ENCODE results near the gene KCNH2.

The KCNH2 gene

GRCh38 chr7:150955519-150956394, 22.4 kb downstream of the KCNH2 start:
- no peak overlapping the region for H3K4me3 Mint-ChIP-seq
- peak overlapping the region; percentile 59 for H3K27ac Mint-ChIP-seq
- no peaks in the 10 kb centered on the region for H3K9me3 Mint-ChIP-seq
- H3K36me3 Mint-ChIP-seq, result peaks cover 7% of the 10 kb centered on the region
- peaks cover 24% of the 10 kb centered on the region for H3K27me3 Mint-ChIP-seq
- H3K4me1 Mint-ChIP-seq, result peaks cover 23% of the 10 kb centered on the region

GRCh38 chr7:150954986-150955518, 23.1 kb downstream of the KCNH2 start:
- H3K27me3 Mint-ChIP-seq, result peaks cover 20% of the 10 kb centered on the region
- no peaks in the 10 kb centered on the region for H3K9me3 Mint-ChIP-seq
- peaks cover 7% of the 10 kb centered on the region for H3K36me3 Mint-ChIP-seq
- H3K27ac Mint-ChIP-seq, result no peak overlapping the region
- no peak overlapping the region for H3K4me3 Mint-ChIP-seq
- peaks cover 18% of the 10 kb centered on the region for H3K4me1 Mint-ChIP-seq

- no peak overlapping the region for H3K4me3 Mint-ChIP-seq
- no peak overlapping the region for H3K27ac Mint-ChIP-seq
- H3K4me1 Mint-ChIP-seq, result peaks cover 11% of the 10 kb centered on the region
- peaks cover 17% of the 10 kb centered on the region for H3K27me3 Mint-ChIP-seq
- H3K9me3 Mint-ChIP-seq, result no peaks in the 10 kb centered on the region
- peaks cover 5% of the 10 kb centered on the region for H3K36me3 Mint-ChIP-seq
Measured at GRCh38 chr7:150954201-150954985, 23.7 kb downstream of the KCNH2 start.

GRCh38 chr7:150953061-150953997, 24.8 kb downstream of the KCNH2 start:
- Mint-ChIP-seq H3K4me1 (peaks cover 4% of the 10 kb centered on the region), H3K4me3 (no peak overlapping the region), H3K36me3 (peaks cover 5% of the 10 kb centered on the region), H3K27ac (no peak overlapping the region), H3K9me3 (no peaks in the 10 kb centered on the region), H3K27me3 (peaks cover 10% of the 10 kb centered on the region)

- Mint-ChIP-seq H3K9me3 (no peaks in the 10 kb centered on the region), H3K4me3 (no peak overlapping the region), H3K36me3 (peaks cover 5% of the 10 kb centered on the region), H3K27me3 (peaks cover 10% of the 10 kb centered on the region), H3K27ac (no peak overlapping the region), H3K4me1 (peaks cover 3% of the 10 kb centered on the region)
Measured at GRCh38 chr7:150952331-150953050, 25.6 kb downstream of the KCNH2 start.

- H3K27me3 Mint-ChIP-seq, result peaks cover 2% of the 10 kb centered on the region
- H3K9me3 Mint-ChIP-seq, result no peaks in the 10 kb centered on the region
- H3K36me3 Mint-ChIP-seq, result no peaks in the 10 kb centered on the region
- no peak overlapping the region for H3K4me3 Mint-ChIP-seq
- no peak overlapping the region for H3K27ac Mint-ChIP-seq
- H3K4me1 Mint-ChIP-seq, result no peaks in the 10 kb centered on the region
Measured at GRCh38 chr7:150951521-150951920, 26.6 kb downstream of the KCNH2 start.

- H3K36me3 Mint-ChIP-seq, result no peaks in the 10 kb centered on the region
- H3K27ac Mint-ChIP-seq, result no peak overlapping the region
- H3K4me1 Mint-ChIP-seq, result no peaks in the 10 kb centered on the region
- H3K27me3 Mint-ChIP-seq, result peaks cover 2% of the 10 kb centered on the region
- H3K9me3 Mint-ChIP-seq, result no peaks in the 10 kb centered on the region
- no peak overlapping the region for H3K4me3 Mint-ChIP-seq
Measured at GRCh38 chr7:150951181-150951520, 27.0 kb downstream of the KCNH2 start.

GRCh38 chr7:150950496-150951180, 27.5 kb downstream of the KCNH2 start:
- Mint-ChIP-seq H3K4me1 (no peaks in the 10 kb centered on the region), H3K4me3 (no peak overlapping the region), H3K27me3 (no peaks in the 10 kb centered on the region), H3K9me3 (no peaks in the 10 kb centered on the region), H3K27ac (no peak overlapping the region), H3K36me3 (no peaks in the 10 kb centered on the region)

GRCh38 chr7:150949971-150950491, 28.1 kb downstream of the KCNH2 start:
- H3K4me1 Mint-ChIP-seq, result no peaks in the 10 kb centered on the region
- H3K36me3 Mint-ChIP-seq, result no peaks in the 10 kb centered on the region
- no peak overlapping the region for H3K4me3 Mint-ChIP-seq
- H3K27me3 Mint-ChIP-seq, result no peaks in the 10 kb centered on the region
- no peaks in the 10 kb centered on the region for H3K9me3 Mint-ChIP-seq
- no peak overlapping the region for H3K27ac Mint-ChIP-seq

GRCh38 chr7:150949564-150949963, 28.6 kb downstream of the KCNH2 start:
- no peaks in the 10 kb centered on the region for H3K9me3 Mint-ChIP-seq
- H3K4me1 Mint-ChIP-seq, result no peaks in the 10 kb centered on the region
- H3K27ac Mint-ChIP-seq, result no peak overlapping the region
- no peaks in the 10 kb centered on the region for H3K36me3 Mint-ChIP-seq
- no peaks in the 10 kb centered on the region for H3K27me3 Mint-ChIP-seq
- no peak overlapping the region for H3K4me3 Mint-ChIP-seq

- no peaks in the 10 kb centered on the region for H3K4me1 Mint-ChIP-seq
- no peaks in the 10 kb centered on the region for H3K9me3 Mint-ChIP-seq
- H3K27ac Mint-ChIP-seq, result no peak overlapping the region
- H3K36me3 Mint-ChIP-seq, result no peaks in the 10 kb centered on the region
- no peaks in the 10 kb centered on the region for H3K27me3 Mint-ChIP-seq
- H3K4me3 Mint-ChIP-seq, result no peak overlapping the region
Measured at GRCh38 chr7:150948791-150949251, 29.3 kb downstream of the KCNH2 start.

GRCh38 chr7:150947761-150948651, 30.1 kb downstream of the KCNH2 start:
- H3K27ac Mint-ChIP-seq, result no peak overlapping the region

GRCh38 chr7:150947241-150947745, 30.8 kb downstream of the KCNH2 start:
- Mint-ChIP-seq H3K4me3 (no peak overlapping the region), H3K27ac (no peak overlapping the region), H3K27me3 (no peaks in the 10 kb centered on the region), H3K4me1 (peaks cover 12% of the 10 kb centered on the region), H3K36me3 (no peaks in the 10 kb centered on the region), H3K9me3 (no peaks in the 10 kb centered on the region)

More at GRCh38 chr7:150947761-150948651, 30.1 kb downstream of the KCNH2 start:
- H3K4me3 Mint-ChIP-seq, result no peak overlapping the region
- no peaks in the 10 kb centered on the region for H3K27me3 Mint-ChIP-seq
- H3K9me3 Mint-ChIP-seq, result no peaks in the 10 kb centered on the region
- H3K36me3 Mint-ChIP-seq, result no peaks in the 10 kb centered on the region
- peaks cover 6% of the 10 kb centered on the region for H3K4me1 Mint-ChIP-seq
